Measurements from ENCODE around the gene GRIN3A.
"Not testable (repeated sequence)": the region's sequence is repeated elsewhere in the genome, so short reads cannot be mapped to it uniquely, and the experiment has no call there.

GRIN3A gene

GRCh38 chr9:101601904-101602765 is 136.3 kb downstream of the GRIN3A start:
- no peaks in the 10 kb centered on the region for H3K9me3 ChIP-seq
- H3K27me3 ChIP-seq: peaks cover 9% of the 10 kb centered on the region
- DNase-seq: no peak
- no peaks in the 10 kb centered on the region for H3K36me3 ChIP-seq
- TF ChIP-seq CTCF (IDR thresholded peaks at IDR 0.05; ENCODE audit: low read depth, low read length): peak; percentile 75
- no peaks in the 10 kb centered on the region for H3K4me1 ChIP-seq
- H3K4me3 ChIP-seq (ENCODE audit: low read depth, low read length): no peak overlapping the region

GRCh38 chr9:101594796-101595195 is 143.7 kb downstream of the GRIN3A start, which contains the start of gene PPP3R2:
TSS of gene PPP3R2 (minus strand) at chr9:101594969. CDS start at chr9:101594921, 48 bp downstream.
- no peaks in the 10 kb centered on the region for H3K36me3 ChIP-seq
- H3K4me1 ChIP-seq: no peaks in the 10 kb centered on the region
- no peak for TF ChIP-seq CTCF (IDR thresholded peaks at IDR 0.05; ENCODE audit: low read depth, low read length)
- H3K27me3 ChIP-seq: peaks cover 5% of the 10 kb centered on the region
- no peak within 1 kb of the TSS for H3K4me3 ChIP-seq (ENCODE audit: low read depth, low read length)
- DNase-seq: no peak
- no peaks in the 10 kb centered on the region for H3K9me3 ChIP-seq

- no peaks in the 10 kb centered on the region for H3K4me1 ChIP-seq
- H3K36me3 ChIP-seq: no peaks in the 10 kb centered on the region
- no peak overlapping the region for H3K4me3 ChIP-seq (ENCODE audit: low read depth, low read length)
- no peak for DNase-seq
- H3K27me3 ChIP-seq: peaks cover 5% of the 10 kb centered on the region
- no peak for TF ChIP-seq CTCF (IDR thresholded peaks at IDR 0.05; ENCODE audit: low read depth, low read length)
- no peaks in the 10 kb centered on the region for H3K9me3 ChIP-seq
These were observed 145.1 kb downstream of the GRIN3A start for GRCh38 chr9:101593345-101593744.

- TF ChIP-seq CTCF (IDR thresholded peaks at IDR 0.05; ENCODE audit: low read depth, low read length): no peak
- DNase-seq: no peak
- H3K9me3 ChIP-seq: no peaks in the 10 kb centered on the region
- H3K4me1 ChIP-seq: no peaks in the 10 kb centered on the region
- H3K27me3 ChIP-seq: peaks cover 5% of the 10 kb centered on the region
- H3K4me3 ChIP-seq (ENCODE audit: low read depth, low read length): no peak overlapping the region
- no peaks in the 10 kb centered on the region for H3K36me3 ChIP-seq
These were observed 145.7 kb downstream of the GRIN3A start for GRCh38 chr9:101592788-101593187.

- Histone ChIP-seq H3K4me3 (ENCODE audit: low read depth, low read length) (no peak overlapping the region), H3K9me3 (no peaks in the 10 kb centered on the region), H3K36me3 (no peaks in the 10 kb centered on the region), H3K27me3 (peaks cover 5% of the 10 kb centered on the region), H3K4me1 (no peaks in the 10 kb centered on the region)
- no peak for DNase-seq
- TF ChIP-seq CTCF (IDR thresholded peaks at IDR 0.05; ENCODE audit: low read depth, low read length): no peak
These were observed 146.5 kb downstream of the GRIN3A start for GRCh38 chr9:101591787-101592446.

- no peak for DNase-seq
- Histone ChIP-seq H3K4me1 (no peaks in the 10 kb centered on the region), H3K27me3 (peaks cover 4% of the 10 kb centered on the region; the same call in 1 of the 2 replicates)
These were observed 147.5 kb downstream of the GRIN3A start for GRCh38 chr9:101590901-101591300.

GRCh38 chr9:101590074-101590473 is 148.4 kb downstream of the GRIN3A start:
- DNase-seq; H3K9me3 ChIP-seq; H3K27me3 ChIP-seq; H3K4me3 ChIP-seq (ENCODE audit: low read depth, low read length); H3K4me1 ChIP-seq; H3K36me3 ChIP-seq: not testable (repeated sequence)

More at GRCh38 chr9:101590901-101591300, 147.5 kb downstream of the GRIN3A start:
- H3K4me3 ChIP-seq (ENCODE audit: low read depth, low read length): no peak overlapping the region
- no peaks in the 10 kb centered on the region for H3K36me3 ChIP-seq
- no peaks in the 10 kb centered on the region for H3K9me3 ChIP-seq
- no peak for TF ChIP-seq CTCF (IDR thresholded peaks at IDR 0.05; ENCODE audit: low read depth, low read length)

Measured in BE2C (cell line).